SW 1271 (cell line): ENCODE results near the gene SAMD8.
A peak's percentile ranks its signal among the peaks of the same experiment; 100 is the strongest.
"Not testable (repeated sequence)": the region's sequence is repeated elsewhere in the genome, so short reads cannot be mapped to it uniquely, and the experiment has no call there.

ENCODE experiments used
- DNase-seq, 2 experiments: peaks; one replicate each; lab custom pipeline; 2025; lab: John Stamatoyannopoulos, UW

The SAMD8 gene

GRCh38 chr10:75140246-75140645, 28.8 kb downstream of the SAMD8 start:
- DNase-seq, result no peak

GRCh38 chr10:75143353-75143752, 31.9 kb downstream of the SAMD8 start:
- DNase-seq, result no peak

- no peak for DNase-seq
Observed at GRCh38 chr10:75145590-75145989, 34.1 kb downstream of the SAMD8 start.

- DNase-seq, result no peak
Observed at GRCh38 chr10:75146780-75147179, 35.3 kb downstream of the SAMD8 start.

GRCh38 chr10:75150656-75151055, 39.2 kb downstream of the SAMD8 start:
- DNase-seq, result no peak

- no peak for DNase-seq
Observed at GRCh38 chr10:75159519-75159918, 48.1 kb downstream of the SAMD8 start.

- no peak for DNase-seq
Observed at GRCh38 chr10:75165684-75166622, 54.5 kb downstream of the SAMD8 start.

- DNase-seq, result no peak
Observed at GRCh38 chr10:75166623-75166972, 55.1 kb downstream of the SAMD8 start.

- DNase-seq, result no peak
Observed at GRCh38 chr10:75168275-75168674, 56.8 kb downstream of the SAMD8 start.

GRCh38 chr10:75170215-75170614, 58.8 kb downstream of the SAMD8 start:
- DNase-seq, result no peak

GRCh38 chr10:75175046-75175445, 63.6 kb downstream of the SAMD8 start:
- no peak for DNase-seq

GRCh38 chr10:75176046-75176445, 64.6 kb downstream of the SAMD8 start:
- no peak for DNase-seq

GRCh38 chr10:75176736-75177135, 65.3 kb downstream of the SAMD8 start:
- DNase-seq, result no peak

GRCh38 chr10:75179657-75180177, 68.3 kb downstream of the SAMD8 start:
- DNase-seq, result no peak

GRCh38 chr10:75180592-75180991, 69.1 kb downstream of the SAMD8 start:
- DNase-seq, result no peak

- DNase-seq, result no peak
Observed at GRCh38 chr10:75181073-75181472, 69.6 kb downstream of the SAMD8 start.

GRCh38 chr10:75186310-75186709, 74.9 kb downstream of the SAMD8 start:
- DNase-seq, result no peak

- DNase-seq, result peak in 1 of 2 experiments; percentile 46
Observed at GRCh38 chr10:75187961-75188426, 76.5 kb downstream of the SAMD8 start.

GRCh38 chr10:75188522-75188921, 77.1 kb downstream of the SAMD8 start:
- DNase-seq, result not testable (repeated sequence)

GRCh38 chr10:75189266-75190096, 78.0 kb downstream of the SAMD8 start:
- no peak for DNase-seq

GRCh38 chr10:75191821-75192568, 80.5 kb downstream of the SAMD8 start:
- no peak for DNase-seq

GRCh38 chr10:75194625-75195024, 83.2 kb downstream of the SAMD8 start:
- DNase-seq, result not testable (repeated sequence)
